DND-41 (cell line): ENCODE measurements around the gene HLA-DRA.

ENCODE experiments used
- EZH2 ChIP-seq: IDR thresholded peaks from 3 replicates; pipeline ENCODE4 v1.6.1; 2012; ENCODE audit warnings: borderline replicate concordance, low read depth, mild to moderate bottlenecking, moderate library complexity, low read length, inconsistent platforms; ENCODE audit not compliant: severe bottlenecking
- TF ChIP-seq, protein P1 (sequence below): IDR thresholded peaks from 2 replicates; pipeline ENCODE4 v1.5.1; 2012; ENCODE audit warnings: borderline replicate concordance, low read length, moderate library complexity, mild to moderate bottlenecking; ENCODE audit not compliant: poor library complexity, severe bottlenecking; ENCODE audit errors: extremely low read depth

- TF ChIP-seq, protein P1, sequence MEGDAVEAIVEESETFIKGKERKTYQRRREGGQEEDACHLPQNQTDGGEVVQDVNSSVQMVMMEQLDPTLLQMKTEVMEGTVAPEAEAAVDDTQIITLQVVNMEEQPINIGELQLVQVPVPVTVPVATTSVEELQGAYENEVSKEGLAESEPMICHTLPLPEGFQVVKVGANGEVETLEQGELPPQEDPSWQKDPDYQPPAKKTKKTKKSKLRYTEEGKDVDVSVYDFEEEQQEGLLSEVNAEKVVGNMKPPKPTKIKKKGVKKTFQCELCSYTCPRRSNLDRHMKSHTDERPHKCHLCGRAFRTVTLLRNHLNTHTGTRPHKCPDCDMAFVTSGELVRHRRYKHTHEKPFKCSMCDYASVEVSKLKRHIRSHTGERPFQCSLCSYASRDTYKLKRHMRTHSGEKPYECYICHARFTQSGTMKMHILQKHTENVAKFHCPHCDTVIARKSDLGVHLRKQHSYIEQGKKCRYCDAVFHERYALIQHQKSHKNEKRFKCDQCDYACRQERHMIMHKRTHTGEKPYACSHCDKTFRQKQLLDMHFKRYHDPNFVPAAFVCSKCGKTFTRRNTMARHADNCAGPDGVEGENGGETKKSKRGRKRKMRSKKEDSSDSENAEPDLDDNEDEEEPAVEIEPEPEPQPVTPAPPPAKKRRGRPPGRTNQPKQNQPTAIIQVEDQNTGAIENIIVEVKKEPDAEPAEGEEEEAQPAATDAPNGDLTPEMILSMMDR, result no peak
- no peak for TF ChIP-seq EZH2
Measured at GRCh38 chr6:32439602-32440214, at the start of gene HLA-DRA.
